ENCODE results near the gene CACNA1G. TPM values are rescaled to one million over a fixed set of nuclear protein-coding genes. Genes with fewer than 3 reads are reported as not detected.

Gene CACNA1G
- total RNA-seq = under 0.01 TPM in 2 replicates

DNA sequence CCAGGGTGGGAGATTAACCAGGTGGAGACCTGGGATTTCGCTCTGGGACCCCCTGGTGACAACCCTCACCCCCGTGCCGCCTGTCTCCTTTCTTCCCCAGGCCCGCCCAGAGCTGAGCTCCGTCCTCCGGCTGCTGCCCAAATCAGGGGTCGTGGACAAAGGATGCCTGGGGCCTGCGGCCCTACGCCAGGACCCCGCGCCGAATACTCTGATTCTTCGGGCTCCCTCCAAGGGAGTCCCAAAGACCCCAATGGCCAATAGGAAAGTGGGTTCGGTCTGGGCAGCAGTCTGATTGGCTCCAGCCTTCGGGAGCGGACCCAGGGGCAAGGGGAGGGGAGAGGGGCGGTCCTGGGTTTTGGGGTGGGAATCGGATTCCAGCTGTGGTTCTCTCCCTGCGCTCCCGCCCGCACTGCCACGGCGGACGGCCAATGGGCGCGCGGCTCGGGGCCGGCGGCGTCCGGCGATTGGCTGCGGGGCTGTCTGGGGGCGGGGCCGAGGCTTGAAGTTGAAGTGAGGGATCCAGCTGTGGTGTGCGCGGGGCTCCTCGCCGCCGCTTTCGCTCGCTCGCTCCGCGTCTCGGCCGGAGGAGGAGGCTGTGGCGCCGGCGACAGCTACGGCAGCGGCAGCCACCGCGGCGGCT, at the start of gene CACNA1G:
CACNA1G (plus strand) TSS at position 531 of the 640 bp plus-strand sequence. CDS start 745 bp downstream, outside the sequence.
- Histone ChIP-seq H3K36me3 (ENCODE audit: insufficient read depth, low read length) (peaks cover 5% of the 10 kb centered on the region), H3K9me3 (ENCODE audit: low read depth, low read length) (no peaks in the 10 kb centered on the region), H3K27ac (ENCODE audit: low read depth, low read length) (no peak within 1 kb of the TSS), H2AFZ (ENCODE audit: low read length) (no peak within 1 kb of the TSS), H3K4me1 (ENCODE audit: insufficient read depth, low read length) (peaks cover 19% of the 10 kb centered on the region), H3K79me2 (ENCODE audit: insufficient read depth, low read length) (no peaks in the 10 kb centered on the region), H3K4me3 (ENCODE audit: insufficient read depth, low read length) (peak within 1 kb of the TSS; percentile 67), H4K20me1 (ENCODE audit: insufficient read depth, low read length) (peaks cover 4% of the 10 kb centered on the region), H3K27me3 (ENCODE audit: insufficient read depth, low read length) (peaks cover 53% of the 10 kb centered on the region), H3K4me2 (ENCODE audit: insufficient read depth, low read length) (peak within 1 kb of the TSS; percentile 81)
- peak; percentile 100 for DNase-seq (ENCODE audit: insufficient read length, low spot score, missing footprints)
- TF ChIP-seq, protein P1, sequence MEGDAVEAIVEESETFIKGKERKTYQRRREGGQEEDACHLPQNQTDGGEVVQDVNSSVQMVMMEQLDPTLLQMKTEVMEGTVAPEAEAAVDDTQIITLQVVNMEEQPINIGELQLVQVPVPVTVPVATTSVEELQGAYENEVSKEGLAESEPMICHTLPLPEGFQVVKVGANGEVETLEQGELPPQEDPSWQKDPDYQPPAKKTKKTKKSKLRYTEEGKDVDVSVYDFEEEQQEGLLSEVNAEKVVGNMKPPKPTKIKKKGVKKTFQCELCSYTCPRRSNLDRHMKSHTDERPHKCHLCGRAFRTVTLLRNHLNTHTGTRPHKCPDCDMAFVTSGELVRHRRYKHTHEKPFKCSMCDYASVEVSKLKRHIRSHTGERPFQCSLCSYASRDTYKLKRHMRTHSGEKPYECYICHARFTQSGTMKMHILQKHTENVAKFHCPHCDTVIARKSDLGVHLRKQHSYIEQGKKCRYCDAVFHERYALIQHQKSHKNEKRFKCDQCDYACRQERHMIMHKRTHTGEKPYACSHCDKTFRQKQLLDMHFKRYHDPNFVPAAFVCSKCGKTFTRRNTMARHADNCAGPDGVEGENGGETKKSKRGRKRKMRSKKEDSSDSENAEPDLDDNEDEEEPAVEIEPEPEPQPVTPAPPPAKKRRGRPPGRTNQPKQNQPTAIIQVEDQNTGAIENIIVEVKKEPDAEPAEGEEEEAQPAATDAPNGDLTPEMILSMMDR (IDR thresholded peaks at IDR 0.05; ENCODE audit: extremely low read depth, low read depth, low read length) = no peak

DNA sequence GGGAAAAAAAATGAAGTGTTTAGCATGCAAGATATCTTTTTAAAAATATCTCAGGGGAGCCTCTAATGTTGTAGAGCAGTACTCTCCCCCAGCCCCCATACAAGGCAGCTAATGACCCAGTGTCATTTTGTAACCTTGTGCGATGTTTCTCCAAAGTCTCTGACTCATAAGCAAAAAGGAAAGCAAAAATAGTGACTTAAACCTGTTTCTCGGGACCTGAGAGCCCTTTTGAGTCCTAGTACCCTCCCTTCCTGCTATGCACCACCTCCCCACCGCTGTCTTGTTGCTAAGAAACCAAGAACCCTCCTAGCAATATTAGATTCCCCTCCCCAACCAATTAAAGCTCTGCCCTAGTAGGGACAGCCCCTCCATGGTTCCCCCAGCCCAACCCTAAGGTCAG, 49.5 kb upstream of the CACNA1G start:
- Histone ChIP-seq H3K4me2 (ENCODE audit: insufficient read depth, low read length) (peak overlapping the region; percentile 49), H3K79me2 (ENCODE audit: insufficient read depth, low read length) (no peaks in the 10 kb centered on the region), H3K36me3 (ENCODE audit: insufficient read depth, low read length) (no peaks in the 10 kb centered on the region), H4K20me1 (ENCODE audit: insufficient read depth, low read length) (no peaks in the 10 kb centered on the region), H3K27me3 (ENCODE audit: insufficient read depth, low read length) (no peaks in the 10 kb centered on the region), H3K9me3 (ENCODE audit: low read depth, low read length) (no peaks in the 10 kb centered on the region), H3K4me3 (ENCODE audit: insufficient read depth, low read length) (peak overlapping the region; percentile 9), H3K4me1 (ENCODE audit: insufficient read depth, low read length) (peaks cover 31% of the 10 kb centered on the region), H2AFZ (ENCODE audit: low read length) (no peak overlapping the region), H3K27ac (ENCODE audit: low read depth, low read length) (no peak overlapping the region)
- TF ChIP-seq, protein P1 (IDR thresholded peaks at IDR 0.05; ENCODE audit: extremely low read depth, low read depth, low read length) = no peak
- peak; percentile 78 for DNase-seq (ENCODE audit: insufficient read length, low spot score, missing footprints)

DNA sequence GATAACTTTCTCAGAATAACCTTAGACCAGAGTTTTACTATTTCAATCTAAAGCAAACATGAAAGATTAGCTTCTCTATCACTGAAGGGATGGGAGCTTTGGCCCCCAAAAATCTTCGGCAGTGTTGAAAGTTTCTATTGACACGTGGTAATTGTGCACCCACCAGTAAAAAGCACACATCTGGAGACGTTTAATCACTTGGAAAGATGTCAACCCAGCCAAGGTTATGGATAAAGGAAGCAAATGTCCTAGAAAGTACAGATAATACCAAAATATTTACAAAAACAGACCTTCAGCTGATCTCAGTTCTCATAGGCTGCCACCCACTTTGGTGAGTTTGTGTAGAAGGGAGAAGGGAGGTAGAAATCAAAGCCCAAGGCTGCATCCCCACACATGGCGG, 47.0 kb upstream of the CACNA1G start:
- no peaks in the 10 kb centered on the region for H3K9me3 ChIP-seq (ENCODE audit: low read depth, low read length)
- no peaks in the 10 kb centered on the region for H3K79me2 ChIP-seq (ENCODE audit: insufficient read depth, low read length)
- H2AFZ ChIP-seq (ENCODE audit: low read length) = no peak overlapping the region
- no peak overlapping the region for H3K4me2 ChIP-seq (ENCODE audit: insufficient read depth, low read length)
- H3K4me3 ChIP-seq (ENCODE audit: insufficient read depth, low read length) = no peak overlapping the region
- H3K36me3 ChIP-seq (ENCODE audit: insufficient read depth, low read length) = no peaks in the 10 kb centered on the region
- DNase-seq (ENCODE audit: insufficient read length, low spot score, missing footprints) = peak; percentile 35
- no peaks in the 10 kb centered on the region for H3K27me3 ChIP-seq (ENCODE audit: insufficient read depth, low read length)
- peaks cover 31% of the 10 kb centered on the region for H3K4me1 ChIP-seq (ENCODE audit: insufficient read depth, low read length)
- H4K20me1 ChIP-seq (ENCODE audit: insufficient read depth, low read length) = no peaks in the 10 kb centered on the region
- TF ChIP-seq, protein P1 (IDR thresholded peaks at IDR 0.05; ENCODE audit: extremely low read depth, low read depth, low read length) = no peak
- H3K27ac ChIP-seq (ENCODE audit: low read depth, low read length) = no peak overlapping the region

DNA sequence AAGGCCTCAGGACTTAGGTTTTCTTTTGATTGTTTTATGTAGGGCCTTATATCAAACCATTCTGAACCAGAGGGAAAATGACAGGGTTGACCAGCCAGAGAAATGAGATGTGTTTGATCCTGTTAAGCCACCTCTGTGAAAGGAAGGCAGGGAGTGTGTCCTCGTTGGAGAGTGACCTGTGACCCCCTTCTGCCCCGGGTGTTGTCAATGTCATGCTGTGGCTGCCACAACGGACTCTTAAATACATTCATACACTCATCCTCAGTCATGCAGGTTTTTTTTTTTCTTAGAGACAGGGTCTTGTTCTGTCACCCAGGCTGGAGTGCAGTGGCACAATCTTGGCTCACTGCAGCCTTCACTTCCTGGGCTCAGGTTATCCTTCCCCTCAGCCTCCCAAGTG, 46.1 kb upstream of the CACNA1G start:
- Histone ChIP-seq H3K27me3 (ENCODE audit: insufficient read depth, low read length) (no peaks in the 10 kb centered on the region), H3K4me3 (ENCODE audit: insufficient read depth, low read length) (no peak overlapping the region), H3K79me2 (ENCODE audit: insufficient read depth, low read length) (no peaks in the 10 kb centered on the region), H3K36me3 (ENCODE audit: insufficient read depth, low read length) (no peaks in the 10 kb centered on the region), H3K4me1 (ENCODE audit: insufficient read depth, low read length) (peaks cover 24% of the 10 kb centered on the region), H2AFZ (ENCODE audit: low read length) (peak overlapping the region; percentile 60), H3K27ac (ENCODE audit: low read depth, low read length) (no peak overlapping the region), H3K4me2 (ENCODE audit: insufficient read depth, low read length) (no peak overlapping the region), H3K9me3 (ENCODE audit: low read depth, low read length) (no peaks in the 10 kb centered on the region), H4K20me1 (ENCODE audit: insufficient read depth, low read length) (no peaks in the 10 kb centered on the region)
- TF ChIP-seq, protein P1 (IDR thresholded peaks at IDR 0.05; ENCODE audit: extremely low read depth, low read depth, low read length) = no peak
- DNase-seq (ENCODE audit: insufficient read length, low spot score, missing footprints) = peak; percentile 15
